Cerebellar cortex (tissue), 1 donor: ENCODE data around the gene NUP93.
A peak's percentile ranks its signal among the peaks of the same experiment; 100 is the strongest.

Experiments
- DNase-seq: peaks from one replicate; pipeline ENCODE4 v3.0.0-alpha.2; 2015; ENCODE audit warnings: low spot score

The NUP93 gene

GRCh38 chr16:56743840-56744239 is 13.9 kb downstream of the NUP93 start:
- DNase-seq, result no peak

GRCh38 chr16:56744996-56745640 is 15.2 kb downstream of the NUP93 start:
- no peak for DNase-seq

- DNase-seq, result no peak
Measured at GRCh38 chr16:56747486-56748045, 17.6 kb downstream of the NUP93 start.

GRCh38 chr16:56748191-56748590 is 18.3 kb downstream of the NUP93 start:
- DNase-seq, result no peak

GRCh38 chr16:56748826-56749225 is 18.9 kb downstream of the NUP93 start:
- DNase-seq, result no peak

GRCh38 chr16:56749672-56750491 is 20.0 kb downstream of the NUP93 start:
- no peak for DNase-seq

- DNase-seq, result no peak
Measured at GRCh38 chr16:56753410-56753809, 23.5 kb downstream of the NUP93 start.

- DNase-seq, result no peak
Measured at GRCh38 chr16:56755038-56755437, 25.1 kb downstream of the NUP93 start.

- DNase-seq, result no peak
Measured at GRCh38 chr16:56758432-56758831, 28.5 kb downstream of the NUP93 start.

- no peak for DNase-seq
Measured at GRCh38 chr16:56758930-56759329, 29.0 kb downstream of the NUP93 start.

GRCh38 chr16:56763291-56763916 is 33.5 kb downstream of the NUP93 start:
- DNase-seq, result no peak

GRCh38 chr16:56764835-56765234 is 34.9 kb downstream of the NUP93 start:
- DNase-seq, result no peak

- no peak for DNase-seq
Measured at GRCh38 chr16:56765949-56766348, 36.0 kb downstream of the NUP93 start.

- DNase-seq, result no peak
Measured at GRCh38 chr16:56767024-56767423, 37.1 kb downstream of the NUP93 start.

GRCh38 chr16:56769677-56770076 is 39.7 kb downstream of the NUP93 start:
- no peak for DNase-seq

- DNase-seq, result no peak
Measured at GRCh38 chr16:56771558-56772279, 41.8 kb downstream of the NUP93 start.

GRCh38 chr16:56773532-56773931 is 43.6 kb downstream of the NUP93 start:
- no peak for DNase-seq

- DNase-seq, result no peak
Measured at GRCh38 chr16:56774016-56774680, 44.2 kb downstream of the NUP93 start.

GRCh38 chr16:56775162-56775561 is 45.2 kb downstream of the NUP93 start:
- no peak for DNase-seq

- peak; percentile 58 for DNase-seq
Measured at GRCh38 chr16:56776562-56776961, 46.6 kb downstream of the NUP93 start.

- DNase-seq, result no peak
Measured at GRCh38 chr16:56777001-56777400, 47.1 kb downstream of the NUP93 start.

GRCh38 chr16:56777482-56777881 is 47.6 kb downstream of the NUP93 start:
- no peak for DNase-seq
